Omental fat pad (tissue), 4 donors: Measurements from ENCODE around the gene AUTS2. TPM values are rescaled to one million over a fixed set of nuclear protein-coding genes. Genes with fewer than 3 reads are reported as not detected.

Experiments
- ATAC-seq: fragments of 150-250 bp; one replicate; pipeline ENCODE4 v1.9.1; 2016; ENCODE audit warnings: mild to moderate bottlenecking, moderate library complexity; ENCODE audit not compliant: low FRiP score
- DNase-seq: peaks from one replicate; pipeline ENCODE4 v3.0.0-alpha.2; 2019; ENCODE audit warnings: low spot score
- total RNA-seq, 4 donors: library from RNA; depleted of rRNA; stranded (reverse); fragments of >200 nt; gene quantifications; one replicate each; pipeline ENCODE4 v1.1.0, GENCODE V29; 2016
- TF ChIP-seq, protein P1 (sequence below), 3 donors: fragments of 450-650 bp; IDR thresholded peaks; one replicate each; pipeline ENCODE4 v1.5.1; 2016 to 2017; ENCODE audit warnings: antibody characterized with exemption in 3 of 3, mild to moderate bottlenecking in 3 of 3, moderate library complexity in 2 of 3

AUTS2 gene
- total RNA-seq, 4 donors from 2014 or later, result 13.2 to 27.0 (median 21.2) TPM

- ATAC-seq (no peak), DNase-seq (no peak)
Observed at GRCh38 chr7:70457883-70458680, 859.8 kb downstream of the AUTS2 start.

GRCh38 chr7:70458745-70459144, 860.5 kb downstream of the AUTS2 start:
- ATAC-seq, result no peak
- TF ChIP-seq, protein P1, sequence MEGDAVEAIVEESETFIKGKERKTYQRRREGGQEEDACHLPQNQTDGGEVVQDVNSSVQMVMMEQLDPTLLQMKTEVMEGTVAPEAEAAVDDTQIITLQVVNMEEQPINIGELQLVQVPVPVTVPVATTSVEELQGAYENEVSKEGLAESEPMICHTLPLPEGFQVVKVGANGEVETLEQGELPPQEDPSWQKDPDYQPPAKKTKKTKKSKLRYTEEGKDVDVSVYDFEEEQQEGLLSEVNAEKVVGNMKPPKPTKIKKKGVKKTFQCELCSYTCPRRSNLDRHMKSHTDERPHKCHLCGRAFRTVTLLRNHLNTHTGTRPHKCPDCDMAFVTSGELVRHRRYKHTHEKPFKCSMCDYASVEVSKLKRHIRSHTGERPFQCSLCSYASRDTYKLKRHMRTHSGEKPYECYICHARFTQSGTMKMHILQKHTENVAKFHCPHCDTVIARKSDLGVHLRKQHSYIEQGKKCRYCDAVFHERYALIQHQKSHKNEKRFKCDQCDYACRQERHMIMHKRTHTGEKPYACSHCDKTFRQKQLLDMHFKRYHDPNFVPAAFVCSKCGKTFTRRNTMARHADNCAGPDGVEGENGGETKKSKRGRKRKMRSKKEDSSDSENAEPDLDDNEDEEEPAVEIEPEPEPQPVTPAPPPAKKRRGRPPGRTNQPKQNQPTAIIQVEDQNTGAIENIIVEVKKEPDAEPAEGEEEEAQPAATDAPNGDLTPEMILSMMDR (IDR thresholded peaks at IDR 0.05), result no peak
- no peak for DNase-seq

More at GRCh38 chr7:70457883-70458680, 859.8 kb downstream of the AUTS2 start:
- TF ChIP-seq, protein P1 (IDR thresholded peaks at IDR 0.05), result no peak

- TF ChIP-seq, protein P1 (IDR thresholded peaks at IDR 0.05), result no peak
- no peak for DNase-seq
- ATAC-seq, result no peak
Observed at GRCh38 chr7:70459546-70459945, 861.3 kb downstream of the AUTS2 start.

GRCh38 chr7:70460071-70460470, 861.8 kb downstream of the AUTS2 start:
- no peak for ATAC-seq
- TF ChIP-seq, protein P1 (IDR thresholded peaks at IDR 0.05), result no peak
- no peak for DNase-seq

- TF ChIP-seq, protein P1 (IDR thresholded peaks at IDR 0.05), result no peak
- no peak for ATAC-seq
- no peak for DNase-seq
Observed at GRCh38 chr7:70460562-70460961, 862.3 kb downstream of the AUTS2 start.

- ATAC-seq (no peak), DNase-seq (no peak)
- TF ChIP-seq, protein P1 (IDR thresholded peaks at IDR 0.05), result no peak
Observed at GRCh38 chr7:70463352-70463938, 865.2 kb downstream of the AUTS2 start.
